RWPE2 (cell line): Measurements from ENCODE around the gene EGR1.

Experiments used
- ATAC-seq: fragments of 200-7000 bp; cut with Tn5 transposase; 3 replicates; pipeline ENCODE4 v1.9.1; 2021; ENCODE audit warnings: low read depth
- DNase-seq: peaks from one replicate; pipeline ENCODE4 v3.0.0-alpha.2; 2020; ENCODE audit warnings: low spot score
- H3K27ac ChIP-seq: fragments of 450-650 bp; 2 replicates; pipeline ENCODE4 v1.5.1; 2017; ENCODE audit warnings: mild to moderate bottlenecking; ENCODE audit not compliant: poor library complexity, severe bottlenecking
- H3K27me3 ChIP-seq: fragments of 250-450 bp; sonication (Bioruptor Pico); 2 replicates; pipeline ENCODE4 v1.5.1; 2021; ENCODE audit warnings: mild to moderate bottlenecking, moderate library complexity; ENCODE audit not compliant: insufficient read depth, poor library complexity, severe bottlenecking
- H3K36me3 ChIP-seq: fragments of 250-450 bp; sonication (Bioruptor Pico); 2 replicates; pipeline ENCODE4 v1.5.1; 2020; ENCODE audit warnings: low read depth, mild to moderate bottlenecking, moderate library complexity
- H3K4me1 ChIP-seq: fragments of 250-450 bp; sonication (Bioruptor Pico); 2 replicates; pipeline ENCODE4 v1.5.1; 2021; ENCODE audit warnings: mild to moderate bottlenecking, moderate library complexity; ENCODE audit not compliant: insufficient read depth, poor library complexity, severe bottlenecking
- H3K4me3 ChIP-seq: fragments of 250-450 bp; sonication (Bioruptor Pico); 2 replicates; pipeline ENCODE4 v1.5.1; 2021; ENCODE audit warnings: mild to moderate bottlenecking, moderate library complexity; ENCODE audit not compliant: severe bottlenecking
- H3K9me3 ChIP-seq: fragments of 250-450 bp; sonication (Bioruptor Pico); 2 replicates; pipeline ENCODE4 v1.5.1; 2021; ENCODE audit warnings: mild to moderate bottlenecking, moderate library complexity; ENCODE audit not compliant: severe bottlenecking
- TF ChIP-seq, protein P1 (sequence below): fragments of 450-650 bp; IDR thresholded peaks from one replicate; pipeline ENCODE4 v1.5.1; 2017; ENCODE audit warnings: mild to moderate bottlenecking, moderate library complexity; ENCODE audit not compliant: poor library complexity, severe bottlenecking

EGR1 gene

DNA sequence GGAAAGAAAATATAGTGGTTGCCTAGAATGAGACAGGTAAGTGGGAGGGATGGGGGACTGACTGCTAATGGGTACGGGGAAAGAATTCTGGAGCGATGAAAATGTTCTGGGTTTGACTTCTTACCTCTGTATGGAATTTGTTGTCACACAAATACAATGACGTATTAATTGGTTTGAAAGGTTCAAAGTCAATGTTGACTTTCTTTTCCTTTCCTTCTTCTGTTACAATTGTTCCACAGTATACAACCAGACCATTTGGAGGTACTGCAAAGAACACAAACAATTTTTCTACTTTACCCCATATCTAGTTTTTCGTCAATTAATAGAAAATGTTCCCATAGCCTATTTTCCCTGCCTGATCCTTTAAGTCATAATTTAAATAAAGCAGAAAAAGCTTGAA lies 52.2 kb downstream of the EGR1 start:
- no peaks in the 10 kb centered on the region for H3K9me3 ChIP-seq
- peaks cover 90% of the 10 kb centered on the region for H3K36me3 ChIP-seq
- DNase-seq: no peak
- TF ChIP-seq, protein P1, sequence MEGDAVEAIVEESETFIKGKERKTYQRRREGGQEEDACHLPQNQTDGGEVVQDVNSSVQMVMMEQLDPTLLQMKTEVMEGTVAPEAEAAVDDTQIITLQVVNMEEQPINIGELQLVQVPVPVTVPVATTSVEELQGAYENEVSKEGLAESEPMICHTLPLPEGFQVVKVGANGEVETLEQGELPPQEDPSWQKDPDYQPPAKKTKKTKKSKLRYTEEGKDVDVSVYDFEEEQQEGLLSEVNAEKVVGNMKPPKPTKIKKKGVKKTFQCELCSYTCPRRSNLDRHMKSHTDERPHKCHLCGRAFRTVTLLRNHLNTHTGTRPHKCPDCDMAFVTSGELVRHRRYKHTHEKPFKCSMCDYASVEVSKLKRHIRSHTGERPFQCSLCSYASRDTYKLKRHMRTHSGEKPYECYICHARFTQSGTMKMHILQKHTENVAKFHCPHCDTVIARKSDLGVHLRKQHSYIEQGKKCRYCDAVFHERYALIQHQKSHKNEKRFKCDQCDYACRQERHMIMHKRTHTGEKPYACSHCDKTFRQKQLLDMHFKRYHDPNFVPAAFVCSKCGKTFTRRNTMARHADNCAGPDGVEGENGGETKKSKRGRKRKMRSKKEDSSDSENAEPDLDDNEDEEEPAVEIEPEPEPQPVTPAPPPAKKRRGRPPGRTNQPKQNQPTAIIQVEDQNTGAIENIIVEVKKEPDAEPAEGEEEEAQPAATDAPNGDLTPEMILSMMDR: no peak
- H3K27ac ChIP-seq: no peak overlapping the region
- no peaks in the 10 kb centered on the region for H3K27me3 ChIP-seq
- no peak overlapping the region for H3K4me3 ChIP-seq
- no peak for ATAC-seq
- peaks cover 2% of the 10 kb centered on the region for H3K4me1 ChIP-seq
